ENCODE data around the gene MVB12A. TPM values are rescaled to one million over a fixed set of nuclear protein-coding genes. Genes with fewer than 3 reads are reported as not detected.
A peak's percentile ranks its signal among the peaks of the same experiment; 100 is the strongest.

Gene MVB12A
- total RNA-seq, 1 experiment from 2014 or later = 78.0 TPM

- no peak for DNase-seq (ENCODE audit: low read depth)
These were observed 21.6 kb downstream of the MVB12A start for GRCh38 chr19:17441241-17442021.

DNA sequence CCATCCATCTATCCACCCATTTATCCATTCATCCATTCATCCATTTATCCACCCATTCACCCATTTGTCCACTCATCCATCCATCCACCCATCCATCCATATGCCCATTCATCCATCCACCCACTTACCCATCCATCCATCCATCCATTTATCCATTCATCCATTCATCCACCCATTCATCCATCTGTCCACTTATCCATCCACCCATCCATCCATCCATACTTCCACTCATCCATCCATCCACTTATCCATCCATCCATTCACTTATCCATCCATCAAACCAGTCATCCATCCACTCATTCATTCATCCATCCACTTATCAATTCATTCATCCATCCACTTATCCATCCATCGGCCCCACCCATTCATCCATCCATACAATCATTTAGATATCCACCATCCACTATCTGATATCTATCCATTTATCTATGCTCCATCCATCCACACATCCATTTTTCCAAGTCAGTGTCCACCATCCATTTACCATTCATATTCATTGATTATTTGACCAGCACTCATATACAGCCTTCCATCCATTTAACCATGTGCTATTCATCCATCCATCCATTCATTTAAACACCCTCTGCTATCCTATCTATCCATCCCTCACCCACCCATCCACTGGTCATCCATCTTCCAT lies 25.8 kb downstream of the MVB12A start:
- no peak for DNase-seq (ENCODE audit: low read depth)

GRCh38 chr19:17447704-17448130 lies 27.9 kb downstream of the MVB12A start:
- no peak for DNase-seq (ENCODE audit: low read depth)

GRCh38 chr19:17448131-17448967 lies 28.5 kb downstream of the MVB12A start, which contains the start of gene TMEM221:
Gene TMEM221 (minus strand): TSS chr19:17448668. CDS start chr19:17448462, 206 bp downstream.
- no peak for DNase-seq (ENCODE audit: low read depth)

DNA sequence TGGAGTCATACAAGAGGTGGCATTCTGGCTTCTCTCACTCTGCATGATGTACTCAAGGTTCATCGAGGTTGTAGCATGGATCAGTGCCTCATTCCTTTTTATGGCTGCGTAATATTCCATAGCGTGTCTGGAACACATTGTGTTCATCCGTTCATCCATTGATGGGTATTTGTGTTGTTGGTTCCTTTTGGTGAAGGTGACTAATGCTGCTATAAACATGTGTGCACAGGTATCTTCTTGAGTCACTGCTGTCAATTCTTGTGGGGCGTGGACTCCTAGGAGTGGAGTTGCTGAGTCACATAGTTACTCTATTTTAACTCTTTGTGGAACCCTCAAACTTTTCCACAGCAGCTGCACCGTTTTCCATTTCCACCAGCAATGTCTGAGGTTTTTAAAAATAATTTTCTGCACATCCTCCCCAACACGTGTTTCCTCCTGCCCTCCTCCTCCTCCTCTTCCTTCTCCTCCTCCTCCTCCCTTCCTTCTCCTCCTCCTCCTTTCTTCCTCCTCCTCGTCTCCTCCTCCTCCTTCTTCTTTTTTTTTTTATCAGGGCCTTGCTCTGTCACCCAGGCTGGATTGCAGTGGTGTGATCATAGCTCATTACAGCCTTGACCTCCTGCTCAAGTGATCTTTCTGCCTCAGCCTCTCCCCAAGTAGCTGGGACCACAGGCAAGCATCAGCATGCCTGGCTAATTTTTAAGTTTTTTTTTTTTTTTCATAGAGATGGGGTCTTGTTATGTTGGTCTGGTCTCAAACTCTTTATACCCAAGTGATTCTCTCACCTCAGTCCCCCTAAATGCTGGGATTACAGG lies 30.6 kb downstream of the MVB12A start:
- DNase-seq (ENCODE audit: low read depth) = peak; percentile 47

GRCh38 chr19:17451820-17452219 lies 32.0 kb downstream of the MVB12A start:
- DNase-seq (ENCODE audit: low read depth) = no peak

DNA sequence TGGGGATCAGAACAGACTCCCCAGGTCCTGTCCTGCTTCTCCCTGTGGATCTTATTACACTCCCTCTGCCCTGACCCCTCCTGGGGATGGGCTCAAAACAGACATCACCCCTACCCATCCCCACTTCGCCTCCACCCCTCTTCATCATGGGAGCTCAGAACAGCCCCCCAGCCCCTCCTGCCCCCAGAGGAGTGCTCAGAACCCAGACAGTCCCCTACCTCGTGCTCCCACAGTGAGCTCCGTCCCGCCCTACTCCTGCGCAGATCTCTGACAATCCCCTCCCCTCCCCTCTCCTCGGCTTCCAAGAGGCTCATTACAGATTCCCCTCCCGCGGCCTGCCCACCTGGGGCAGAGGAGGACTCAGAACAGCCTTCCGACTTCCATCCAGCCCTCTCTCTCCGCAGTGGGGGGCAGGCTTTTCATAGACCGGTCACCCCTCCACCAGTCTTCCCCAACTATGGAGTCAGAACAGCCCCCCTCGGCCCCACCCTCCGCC lies 34.8 kb downstream of the MVB12A start:
- DNase-seq (ENCODE audit: low read depth) = no peak

DNA sequence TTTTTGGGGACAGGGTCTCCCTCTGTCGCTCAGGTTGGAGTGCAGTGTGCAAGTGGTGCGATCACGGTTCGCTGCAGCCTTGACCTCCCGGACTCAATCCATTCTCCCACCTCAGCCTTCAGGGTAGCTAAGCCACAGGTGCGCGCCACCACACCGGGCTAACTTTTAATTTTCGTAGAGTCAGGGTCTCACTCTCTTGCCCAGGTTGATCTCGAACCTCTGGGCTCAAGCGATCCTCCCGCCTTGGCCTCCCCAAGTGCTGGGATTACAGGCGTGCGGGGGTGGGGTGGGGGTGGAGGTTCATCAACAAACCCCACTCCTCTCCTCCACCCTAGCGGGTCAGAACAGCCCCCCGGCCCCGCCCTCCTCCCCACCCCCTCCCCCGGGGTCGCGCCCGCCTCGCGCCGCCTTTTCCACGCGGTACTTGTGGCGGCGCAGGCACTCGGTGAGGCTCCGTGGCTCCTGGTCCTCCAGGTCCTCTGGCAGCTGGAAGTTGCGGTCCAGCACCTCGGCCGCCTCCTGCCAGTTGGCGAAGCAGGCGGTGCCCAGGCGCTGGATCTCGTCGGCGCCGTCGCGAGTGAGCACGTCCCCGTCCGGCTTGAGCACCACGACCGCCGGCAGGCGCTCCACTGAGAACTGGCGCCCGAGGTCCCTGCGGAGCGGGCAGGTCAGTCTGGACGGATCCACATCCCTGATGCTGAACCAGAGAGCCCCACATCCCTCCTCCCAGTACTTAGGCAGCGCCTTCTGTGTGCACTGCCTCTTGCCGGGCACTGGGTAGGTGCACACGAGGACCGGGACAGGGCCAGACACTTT lies 35.7 kb downstream of the MVB12A start:
- DNase-seq (ENCODE audit: low read depth) = no peak

DNA sequence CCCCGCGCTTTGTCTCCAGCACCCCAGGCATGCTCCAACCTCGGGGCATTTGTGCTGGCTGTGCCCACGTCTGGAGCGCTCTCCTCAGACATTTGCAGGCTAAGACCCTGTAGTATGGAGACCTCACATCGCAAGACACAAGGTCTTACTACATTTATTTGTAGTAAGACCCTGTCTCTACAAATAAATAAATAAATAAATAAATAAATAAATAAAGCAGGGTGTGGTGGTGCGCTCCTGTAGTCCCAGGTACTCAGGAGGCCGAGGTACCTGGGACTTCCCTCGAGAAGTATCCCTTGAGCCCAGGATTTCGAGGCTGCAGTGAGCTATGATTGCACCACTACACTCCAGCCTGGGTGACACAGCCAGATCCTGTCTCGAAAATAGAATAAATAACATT lies 36.3 kb downstream of the MVB12A start:
- DNase-seq (ENCODE audit: low read depth) = no peak

- DNase-seq (ENCODE audit: low read depth) = no peak
These were observed 37.8 kb downstream of the MVB12A start for GRCh38 chr19:17457616-17458015.

- no peak for DNase-seq (ENCODE audit: low read depth)
These were observed 39.1 kb downstream of the MVB12A start for GRCh38 chr19:17458970-17459369.

DNA sequence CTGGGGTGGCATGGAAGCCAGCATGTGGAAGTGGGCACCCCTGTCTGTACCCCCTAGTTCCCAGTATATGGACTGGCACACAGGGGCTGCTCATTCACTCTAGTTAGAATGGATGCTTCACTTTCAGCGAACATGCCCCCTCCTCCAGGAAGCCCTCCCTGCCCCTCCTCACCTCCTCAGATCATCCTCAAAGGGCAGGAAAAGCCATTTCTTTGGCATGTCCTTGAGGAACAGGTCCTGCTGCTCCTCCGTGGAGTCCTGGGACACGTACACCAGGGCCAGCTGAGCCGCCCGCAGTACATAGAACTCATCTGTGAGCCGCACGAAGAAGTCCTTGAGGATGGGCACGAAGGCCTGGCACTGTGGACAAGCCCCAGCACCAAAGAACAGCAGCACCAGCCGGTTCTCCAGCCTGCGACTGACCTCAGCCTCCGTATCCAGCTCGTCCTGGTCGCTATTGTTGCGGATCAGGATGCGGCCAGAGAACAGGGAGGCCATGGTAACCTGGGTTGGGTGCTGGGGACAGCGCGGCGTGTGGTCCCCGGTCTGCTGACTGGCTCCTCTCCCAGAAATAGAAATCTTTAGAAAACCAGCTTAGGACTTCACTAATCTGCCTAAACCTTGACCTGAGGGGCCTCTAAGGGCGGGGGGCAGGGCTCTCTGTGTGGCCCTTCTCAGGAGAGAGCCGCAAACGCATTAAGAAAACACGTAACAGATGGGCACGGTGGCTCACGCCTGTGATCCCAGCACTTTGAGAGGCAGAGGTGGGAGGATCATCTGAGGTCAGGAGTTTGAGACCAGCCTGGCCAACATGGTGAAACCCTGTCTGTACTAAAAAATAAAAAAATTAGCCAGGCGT lies 40.8 kb downstream of the MVB12A start, which contains the start of gene NXNL1:
Gene NXNL1, minus strand, starts transcription at position 555 of the 859 bp plus-strand sequence. Its CDS starts 57 bp downstream, at position 498.
- DNase-seq (ENCODE audit: low read depth) = no peak

GRCh38 chr19:17466487-17466850 lies 46.6 kb downstream of the MVB12A start:
- no peak for DNase-seq (ENCODE audit: low read depth)

DNA sequence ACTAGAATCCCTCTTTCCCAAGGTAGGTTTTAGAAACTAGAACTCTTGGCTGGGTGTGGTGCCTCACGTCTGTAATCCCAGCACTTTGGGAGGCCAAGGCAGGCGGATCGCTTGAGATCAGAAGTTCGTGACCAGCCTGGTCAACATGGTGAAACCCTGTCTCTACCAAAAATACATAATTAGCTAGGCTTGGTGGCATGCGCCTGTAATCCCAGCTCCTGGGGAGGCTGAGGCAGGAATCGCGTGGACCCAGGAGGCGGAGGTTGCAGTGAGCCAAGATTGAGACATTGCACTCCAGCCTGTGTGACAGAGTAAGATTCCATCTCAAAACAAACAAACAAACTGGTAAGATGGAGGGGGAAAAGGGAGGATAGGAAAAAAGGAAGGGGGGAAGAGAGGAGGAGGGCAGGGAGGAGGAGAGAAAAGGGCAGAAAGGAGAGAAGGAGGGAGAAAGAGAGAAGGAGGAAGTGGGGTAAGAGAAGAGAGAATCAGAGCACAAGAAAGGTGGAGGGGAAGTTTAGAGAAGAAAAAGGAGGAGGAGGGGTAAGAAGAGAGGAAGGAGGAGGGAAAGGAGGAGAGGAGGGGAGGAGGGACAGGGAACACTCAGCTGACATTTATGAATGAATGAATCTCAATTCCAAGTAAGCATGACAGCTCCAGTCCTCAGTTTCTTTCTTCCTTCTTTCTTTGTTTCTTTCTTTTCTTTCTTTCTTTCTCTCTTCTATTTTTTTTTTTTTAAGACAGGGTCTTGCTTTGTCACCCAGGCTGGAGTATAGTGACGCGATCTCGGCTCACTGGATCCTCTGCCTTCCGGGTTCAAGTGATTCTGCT lies 47.8 kb downstream of the MVB12A start:
- no peak for DNase-seq (ENCODE audit: low read depth)

- DNase-seq (ENCODE audit: low read depth) = no peak
These were observed 48.6 kb downstream of the MVB12A start for GRCh38 chr19:17468302-17469091.

GRCh38 chr19:17469092-17469480 lies 49.2 kb downstream of the MVB12A start:
- no peak for DNase-seq (ENCODE audit: low read depth)

DNA sequence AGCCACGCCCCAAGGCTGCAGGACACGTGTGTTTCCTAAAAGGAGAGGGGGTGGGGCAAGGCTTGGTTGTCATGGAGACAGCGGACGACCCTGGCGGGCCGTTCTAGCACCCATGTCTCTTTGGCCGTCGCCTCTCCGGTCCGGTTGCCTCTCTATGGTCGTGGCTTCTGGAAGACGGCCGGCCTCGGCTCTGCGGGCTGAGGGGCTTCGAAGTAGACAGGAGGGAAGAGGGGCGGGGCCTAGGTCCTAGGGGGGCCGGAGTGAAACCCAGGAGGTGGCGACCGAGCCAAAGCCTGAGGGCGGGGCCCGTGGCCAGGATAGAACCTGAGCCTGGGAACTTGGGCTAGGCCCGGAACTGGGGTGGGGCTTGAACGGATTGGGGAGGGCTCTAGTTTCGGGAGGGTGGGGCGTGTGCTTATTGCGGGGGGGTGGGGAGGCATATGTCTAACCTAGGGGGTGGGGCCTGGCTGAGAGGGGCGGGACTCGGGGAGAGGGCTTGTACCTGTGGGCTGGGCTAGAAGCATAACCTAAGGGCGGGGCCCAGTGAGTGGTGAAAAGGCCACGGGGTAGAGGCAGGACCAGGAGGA lies 49.7 kb downstream of the MVB12A start:
- peak; percentile 84 for DNase-seq (ENCODE audit: low read depth)

Data from HT1080 (cell line).